ENCODE measurements around the gene ZC3H12A.

Gene ZC3H12A

DNA sequence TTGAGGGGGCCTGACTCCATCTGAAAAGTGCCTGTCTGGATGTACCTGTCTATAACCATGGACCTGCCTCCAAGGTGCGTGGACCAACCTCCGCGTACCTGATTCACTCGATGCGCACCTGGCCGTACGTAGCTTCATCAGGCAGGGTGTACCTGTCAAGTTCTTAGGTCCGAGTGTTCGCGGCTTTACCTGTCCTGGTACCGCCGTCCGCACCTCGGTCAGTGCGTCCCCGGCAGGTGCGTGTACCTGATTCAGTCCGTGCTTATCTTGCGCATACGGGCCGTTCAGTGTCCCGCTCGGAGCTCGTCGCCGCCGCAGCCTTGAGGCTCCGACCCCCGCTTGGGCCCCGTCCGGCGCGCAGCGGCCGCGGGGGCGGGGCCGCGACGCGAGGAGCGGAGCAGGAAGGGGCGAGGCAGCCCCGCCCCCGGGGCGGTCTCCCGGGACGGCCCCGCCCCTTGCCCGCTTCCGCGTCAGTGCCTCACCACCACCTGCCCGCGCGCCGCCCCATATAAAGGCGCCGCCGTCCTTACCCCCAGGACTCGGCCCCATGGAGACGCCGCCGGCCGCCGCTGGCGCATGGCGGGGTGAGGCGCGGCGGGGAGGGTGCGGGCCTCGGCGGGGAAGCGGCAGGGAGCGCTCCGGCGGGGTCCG is at the start of gene ZC3H12A:
ZC3H12A (plus strand) TSS at position 535 of the 651 bp plus-strand sequence. CDS start 917 bp downstream, outside the sequence.
- peak; percentile 84 for DNase-seq (ENCODE audit: low spot score)

DNA sequence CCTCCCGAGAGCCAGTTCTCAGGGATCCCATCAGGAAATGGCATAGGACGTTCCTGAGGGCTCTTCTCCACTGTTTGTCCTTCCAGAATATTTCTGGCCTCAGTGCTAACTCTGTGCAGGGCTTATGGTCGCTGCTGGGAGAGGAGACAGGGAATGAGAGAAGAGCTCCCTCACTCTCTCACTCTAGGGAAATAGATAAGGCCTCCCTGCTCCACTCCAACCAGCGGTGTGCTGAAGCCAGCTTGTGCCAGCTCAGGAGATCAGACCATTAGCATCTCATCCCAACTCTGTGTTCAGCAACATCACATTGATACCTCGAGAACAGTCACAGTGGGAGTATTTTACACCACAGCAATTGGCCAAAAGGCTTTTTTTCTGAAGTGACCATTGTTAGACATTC is 49.2 kb upstream of the ZC3H12A start:
- DNase-seq (ENCODE audit: low spot score) = no peak

DNA sequence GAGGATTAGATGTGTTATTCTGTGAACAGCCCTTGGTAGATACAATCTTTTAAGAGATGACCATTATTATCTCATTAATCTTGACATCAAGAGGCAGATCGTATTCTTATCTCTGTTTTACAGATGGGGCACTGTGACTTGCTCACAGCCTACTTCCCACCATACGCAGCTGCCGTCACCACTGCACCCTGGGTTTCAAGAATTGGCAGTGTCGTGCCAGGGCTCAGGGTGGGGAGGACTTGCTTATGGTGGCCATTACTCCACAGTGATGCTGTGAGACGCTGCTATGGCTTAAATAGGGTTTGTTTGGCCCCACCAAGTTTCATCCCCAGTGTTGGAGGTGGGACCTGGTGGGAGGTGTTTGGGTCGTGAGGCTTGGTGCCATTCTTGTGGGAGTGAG is 45.4 kb upstream of the ZC3H12A start:
- DNase-seq (ENCODE audit: low spot score) = no peak

DNA sequence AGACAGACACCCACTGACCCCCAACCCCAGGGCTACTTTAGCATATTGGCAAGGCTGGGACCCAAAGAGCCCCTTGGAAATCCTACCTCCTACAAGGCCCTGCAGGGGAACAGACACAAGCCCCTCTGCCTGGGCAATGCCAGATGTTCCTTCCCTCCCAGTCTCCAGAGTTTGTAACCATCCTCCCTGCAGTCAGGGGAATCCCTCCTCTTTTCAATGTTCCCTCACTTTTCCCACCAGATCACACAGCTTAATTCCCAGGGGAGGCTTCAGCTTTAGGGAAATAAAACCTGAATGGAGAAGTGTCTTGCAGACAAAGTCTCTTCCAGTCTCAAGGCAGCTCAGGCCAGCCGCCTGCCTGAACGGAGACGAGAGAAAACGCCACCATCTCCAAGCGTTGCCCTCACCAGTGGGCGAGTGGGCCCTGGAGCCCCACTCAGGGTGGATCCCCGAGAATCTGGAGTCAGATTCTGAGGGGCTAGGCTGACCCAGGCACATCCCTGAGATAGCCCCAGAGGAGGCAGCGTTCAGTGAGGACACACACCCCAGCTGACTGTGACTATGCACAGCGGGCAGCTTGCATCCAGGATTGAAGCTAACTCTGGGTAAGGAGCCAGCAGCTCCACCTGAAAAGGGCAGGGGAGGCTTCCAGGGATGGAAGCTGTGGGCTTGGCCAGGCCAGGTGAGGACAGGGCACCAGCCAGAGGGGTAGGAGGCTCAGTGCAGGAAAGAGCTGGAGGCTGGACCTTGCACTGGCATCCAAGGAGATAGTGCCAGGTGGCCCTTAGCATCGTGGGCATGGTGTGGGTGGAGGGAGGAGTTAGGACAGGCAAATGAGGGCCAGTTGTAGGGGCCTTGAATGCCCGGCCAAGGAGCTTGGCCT is 44.0 kb upstream of the ZC3H12A start:
- no peak for DNase-seq (ENCODE audit: low spot score)

DNA sequence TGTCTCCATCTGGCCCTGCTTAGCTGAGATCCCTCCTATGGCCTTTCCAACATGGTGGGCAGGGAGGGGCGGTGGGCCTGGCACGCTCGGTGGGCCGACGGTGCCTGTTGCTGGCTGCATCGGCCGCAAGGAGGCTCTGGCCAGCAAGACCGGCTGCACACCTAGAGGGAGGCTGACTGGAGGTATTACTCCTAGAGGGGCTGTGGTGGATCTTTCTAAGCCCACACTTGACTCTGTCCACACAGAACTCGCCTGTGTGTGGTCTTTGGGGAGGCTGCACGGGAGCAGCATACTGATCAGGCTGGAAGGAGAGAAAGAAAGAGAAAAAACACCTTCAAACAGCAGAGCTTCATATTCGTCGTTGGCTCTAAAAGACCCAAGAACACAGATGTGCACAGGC is 41.7 kb upstream of the ZC3H12A start:
- DNase-seq (ENCODE audit: low spot score) = no peak

DNA sequence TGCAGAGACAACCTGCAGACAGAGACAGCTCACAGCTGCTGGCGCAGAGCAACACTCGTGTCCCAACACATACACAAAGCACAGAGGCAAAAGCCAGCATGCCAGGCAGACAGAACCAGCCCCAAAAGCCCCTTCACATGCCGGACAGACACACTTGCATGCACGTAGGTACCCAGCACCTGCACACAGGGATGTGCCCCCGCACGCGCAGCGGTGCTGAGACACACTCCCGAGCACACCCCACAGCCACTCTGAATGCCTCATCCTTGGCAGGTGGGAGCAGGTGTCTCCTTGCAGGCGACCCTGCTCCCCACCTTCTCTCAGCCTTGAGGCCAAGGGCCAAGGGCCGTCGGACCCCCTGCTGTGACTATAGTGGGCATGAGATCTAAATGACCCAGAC is 41.2 kb upstream of the ZC3H12A start:
- DNase-seq (ENCODE audit: low spot score) = no peak

DNA sequence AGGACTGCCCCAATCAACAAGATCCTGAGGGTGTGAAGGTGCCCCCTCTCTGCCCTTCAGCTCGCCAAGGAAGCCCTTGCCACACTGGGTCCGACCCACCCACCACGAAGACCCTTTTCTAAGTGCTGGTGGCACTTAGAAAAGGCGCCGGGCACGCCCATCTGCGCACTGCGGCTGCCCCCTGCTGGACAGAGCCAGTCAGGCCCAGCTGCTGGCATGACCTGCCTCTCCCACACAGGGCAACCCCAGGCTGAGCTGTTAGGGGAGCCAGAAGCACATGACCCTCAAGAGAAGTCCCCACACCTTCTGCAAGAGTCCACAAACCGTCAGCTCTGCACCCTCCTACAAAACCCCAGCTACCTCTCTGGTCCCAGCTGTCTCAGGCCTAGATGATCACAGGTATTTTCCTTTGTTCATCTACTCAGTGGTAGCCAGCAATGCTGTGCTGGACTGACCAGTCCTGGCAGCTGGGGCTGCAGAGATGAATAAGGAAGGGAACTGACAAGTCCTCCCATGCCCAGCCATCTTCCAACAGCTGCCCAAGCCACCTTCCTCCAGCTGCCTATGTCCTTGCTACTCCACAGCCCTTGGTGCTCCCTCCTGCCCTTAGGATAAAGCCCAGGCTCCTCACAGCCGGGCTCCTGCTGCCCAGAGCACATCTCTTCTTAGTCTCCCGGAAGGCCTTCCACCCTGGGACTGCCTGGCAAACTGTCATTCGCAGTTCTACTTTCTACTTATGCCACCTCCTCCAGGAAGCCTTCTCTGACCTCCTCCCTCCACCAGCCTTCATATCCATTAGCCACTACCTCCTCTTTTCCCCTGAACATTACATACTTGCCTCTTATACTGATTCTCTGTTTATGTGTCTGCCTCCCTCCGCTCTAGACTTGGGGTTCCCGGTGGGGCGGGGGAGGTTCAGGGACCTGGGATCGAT is 39.8 kb upstream of the ZC3H12A start:
- peak; percentile 75 for DNase-seq (ENCODE audit: low spot score)

DNA sequence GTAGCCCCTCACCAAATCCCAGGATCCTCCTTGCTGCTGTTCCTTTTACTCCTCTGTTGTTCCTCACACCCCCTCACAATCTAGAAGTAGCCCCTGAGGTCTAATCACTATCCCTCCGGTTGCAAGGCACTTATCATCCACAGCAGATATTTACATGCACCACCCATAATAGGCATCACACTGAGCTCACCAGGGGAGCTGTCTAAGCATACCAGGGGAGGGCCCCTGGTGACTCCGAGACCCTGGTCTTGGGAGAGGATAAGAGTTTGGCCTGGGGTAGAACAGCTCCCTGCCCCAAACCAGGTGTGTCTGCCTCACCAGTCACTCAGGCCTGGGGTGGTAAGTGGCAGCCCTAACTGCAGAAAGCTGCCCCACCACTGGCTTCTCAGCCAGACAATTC is 37.3 kb upstream of the ZC3H12A start:
- no peak for DNase-seq (ENCODE audit: low spot score)

DNA sequence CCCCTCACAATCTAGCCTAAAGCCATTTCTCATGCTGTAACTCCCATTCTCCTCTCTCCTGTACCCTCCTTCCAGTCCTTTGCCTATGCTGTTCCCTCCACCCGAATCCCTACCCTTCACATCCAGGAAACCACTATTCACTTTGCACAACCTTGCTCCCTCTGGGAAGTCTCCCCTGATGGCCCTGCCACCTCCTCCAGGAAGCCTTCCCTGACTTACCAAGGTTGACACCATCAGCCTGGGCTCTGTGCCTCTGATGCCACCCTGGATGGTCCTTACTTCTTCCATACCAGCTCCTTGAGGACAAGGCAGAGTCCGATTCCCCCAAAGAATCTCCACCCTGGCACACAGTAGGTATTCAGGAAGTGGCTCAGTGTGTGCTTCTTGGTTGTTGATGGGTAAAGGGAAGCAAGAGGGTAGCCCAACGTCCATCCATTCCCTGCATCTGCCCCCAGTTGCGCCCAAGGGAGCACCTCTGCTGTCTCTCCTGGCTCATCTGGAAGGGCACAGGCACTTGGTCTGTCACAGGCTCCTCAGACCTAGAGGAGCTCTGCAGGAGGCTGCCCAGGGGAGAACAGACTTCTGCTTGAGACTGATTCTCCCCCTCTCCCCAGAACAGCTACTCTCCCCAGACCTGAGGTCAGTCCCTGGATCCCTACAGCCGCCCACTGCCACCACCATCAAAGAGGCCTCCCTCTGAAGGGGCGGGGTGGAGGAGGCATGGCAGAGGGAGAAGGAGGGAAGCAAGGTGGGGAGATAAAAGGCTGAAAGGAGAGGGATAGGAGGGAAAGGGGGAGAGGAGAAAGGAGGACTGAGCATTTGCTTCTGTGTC is 36.1 kb upstream of the ZC3H12A start:
- no peak for DNase-seq (ENCODE audit: low spot score)

DNA sequence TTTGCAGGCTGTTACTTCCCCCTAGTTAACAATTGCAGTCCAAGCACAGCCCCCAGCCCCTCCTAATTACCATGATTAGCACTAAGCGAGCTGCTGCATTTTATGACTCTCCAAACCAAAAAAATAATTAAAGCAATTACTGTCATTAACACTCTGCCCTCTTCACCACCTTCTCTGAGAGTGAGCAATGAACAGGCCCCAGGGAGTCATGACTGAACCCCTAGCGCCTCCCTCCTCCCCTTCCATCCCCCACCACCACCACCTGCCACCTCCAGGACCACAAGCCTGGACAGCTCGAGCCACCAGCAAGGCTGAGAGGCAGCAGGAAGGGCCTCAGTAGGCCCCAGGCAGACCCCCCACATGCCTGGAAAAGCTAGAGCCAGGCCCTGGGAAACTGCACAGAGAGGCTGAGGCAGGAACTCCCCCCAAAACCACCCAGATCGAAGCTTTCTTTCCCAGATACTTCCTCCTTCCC is 35.5 kb upstream of the ZC3H12A start:
- no peak for DNase-seq (ENCODE audit: low spot score)

DNA sequence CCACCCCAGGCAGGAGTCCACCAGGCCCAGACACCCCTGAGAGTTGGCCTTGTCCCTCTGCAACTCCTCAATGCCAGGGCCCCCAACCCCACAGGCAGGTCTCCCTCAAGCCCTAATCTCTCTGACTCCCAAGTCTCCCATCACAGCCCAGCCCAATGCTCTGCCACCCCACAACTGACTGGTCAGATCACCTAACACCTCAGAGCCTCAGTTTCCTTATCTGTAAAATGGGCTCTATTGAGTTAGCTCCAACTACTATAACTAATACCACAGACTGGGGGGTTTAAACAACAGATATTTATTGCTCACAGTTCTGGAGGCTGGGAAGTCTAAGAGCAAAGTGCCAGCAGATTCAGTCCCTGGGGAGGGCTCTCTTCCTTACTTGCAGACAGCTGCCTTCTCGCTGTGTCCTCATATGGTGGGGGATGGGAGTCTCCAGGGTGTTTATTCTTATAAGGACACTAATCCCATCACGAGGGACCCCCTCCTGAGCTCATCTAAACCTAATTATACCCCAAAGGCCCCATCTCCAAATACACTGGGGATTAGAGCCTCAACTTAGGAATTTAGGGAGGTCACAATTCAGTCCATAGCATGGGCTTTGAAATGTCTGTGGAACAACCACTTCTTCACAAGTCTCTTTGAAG is 34.9 kb upstream of the ZC3H12A start:
- DNase-seq (ENCODE audit: low spot score) = no peak

DNA sequence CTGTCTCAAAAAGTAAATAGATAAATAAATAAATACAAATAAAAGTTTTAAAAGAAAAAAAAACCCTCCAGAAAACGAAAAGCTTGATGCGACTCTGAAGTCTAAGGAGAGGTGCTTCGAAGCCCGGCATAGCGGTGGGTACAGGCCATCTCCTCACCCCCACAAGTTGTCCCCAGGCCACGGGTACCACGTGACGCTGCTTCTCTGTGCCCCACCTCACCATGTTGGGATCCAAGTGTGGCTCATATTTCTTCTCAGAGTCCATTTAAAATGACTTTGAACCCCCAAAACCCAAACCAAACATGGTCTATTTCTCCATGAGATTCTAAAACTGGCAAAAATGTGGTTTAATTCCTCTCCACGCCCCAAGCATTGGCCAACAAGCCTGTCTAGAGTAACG is 32.9 kb upstream of the ZC3H12A start:
- DNase-seq (ENCODE audit: low spot score) = no peak

DNA sequence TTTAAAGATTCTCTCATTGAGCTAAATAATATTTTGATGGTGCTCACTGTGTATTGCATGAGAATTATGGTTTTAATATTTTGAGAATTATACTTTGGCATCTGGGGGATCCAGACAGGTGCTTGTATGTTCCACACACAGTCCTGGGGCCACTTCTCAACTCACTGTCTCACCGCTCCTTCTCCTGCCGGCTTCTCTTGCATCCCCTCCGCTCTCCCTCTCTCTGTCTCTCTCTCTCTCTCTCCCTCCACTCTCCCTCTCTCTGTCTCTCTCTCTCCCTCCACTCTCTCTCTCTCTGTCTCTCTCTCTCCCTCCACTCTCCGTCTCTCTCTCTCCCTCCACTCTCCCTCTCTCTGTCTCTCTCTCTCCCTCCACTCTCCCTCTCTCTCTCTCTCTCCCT is 32.2 kb upstream of the ZC3H12A start:
- DNase-seq (ENCODE audit: low spot score) = no peak

DNA sequence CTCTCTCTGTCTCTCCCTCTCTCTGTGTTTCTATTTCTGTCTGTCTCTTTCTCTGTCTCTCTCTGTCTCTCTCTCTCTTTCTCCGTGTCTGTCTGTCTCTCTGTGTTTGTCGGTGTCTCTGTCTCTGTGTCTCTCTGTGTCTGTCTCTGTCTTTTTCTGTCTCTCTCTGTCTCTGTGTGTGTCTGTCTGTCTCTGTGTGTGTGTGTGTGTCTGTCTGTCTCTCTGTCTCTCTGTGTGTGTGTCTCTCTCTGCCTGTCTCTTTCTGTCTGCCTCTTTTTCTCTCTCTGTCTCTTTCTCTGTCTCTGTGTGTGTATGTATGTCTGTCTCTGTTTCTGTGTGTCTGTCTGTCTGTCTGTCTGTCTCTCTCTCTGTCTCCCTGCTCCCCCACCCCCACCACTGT is 31.7 kb upstream of the ZC3H12A start:
- no peak for DNase-seq (ENCODE audit: low spot score)

DNA sequence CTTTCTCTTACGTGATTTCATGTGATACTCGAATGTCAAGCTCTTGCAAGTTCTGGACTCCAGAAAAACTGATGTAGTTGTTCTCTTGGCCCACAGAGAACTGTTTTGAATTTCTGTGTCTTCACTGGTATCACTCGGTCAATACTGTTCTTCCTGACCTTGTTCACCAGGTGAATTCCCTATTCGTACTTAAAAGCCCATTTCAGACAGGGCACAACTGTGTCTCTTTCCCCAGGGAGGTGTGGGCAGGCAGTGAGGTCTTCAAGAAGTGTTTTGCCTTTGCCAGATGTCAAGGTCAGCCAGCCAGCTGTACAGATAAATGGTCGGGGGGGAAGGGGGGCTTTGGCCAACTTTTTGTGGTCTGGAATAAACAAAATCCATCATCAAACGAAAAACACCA is 27.5 kb upstream of the ZC3H12A start:
- no peak for DNase-seq (ENCODE audit: low spot score)

DNA sequence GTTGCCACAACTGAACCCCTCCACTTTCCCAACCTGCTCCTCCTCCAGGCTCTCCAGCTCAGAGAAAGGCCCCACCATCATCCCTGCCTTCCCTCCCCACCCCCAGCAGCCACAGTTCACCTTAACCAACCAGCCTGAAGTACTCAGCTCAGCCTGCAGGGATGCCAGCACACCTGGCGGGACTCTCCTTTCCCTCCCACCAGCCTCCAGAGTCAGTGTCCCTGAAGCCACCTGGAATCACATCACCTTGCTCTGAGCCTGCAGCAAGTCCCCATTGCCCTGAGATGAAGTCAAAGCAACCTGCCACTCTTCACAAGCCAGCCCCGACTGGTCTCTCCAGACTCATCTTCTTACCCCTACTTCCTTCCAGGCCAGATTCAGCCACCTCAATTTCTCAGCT is 26.2 kb upstream of the ZC3H12A start:
- no peak for DNase-seq (ENCODE audit: low spot score)

DNA sequence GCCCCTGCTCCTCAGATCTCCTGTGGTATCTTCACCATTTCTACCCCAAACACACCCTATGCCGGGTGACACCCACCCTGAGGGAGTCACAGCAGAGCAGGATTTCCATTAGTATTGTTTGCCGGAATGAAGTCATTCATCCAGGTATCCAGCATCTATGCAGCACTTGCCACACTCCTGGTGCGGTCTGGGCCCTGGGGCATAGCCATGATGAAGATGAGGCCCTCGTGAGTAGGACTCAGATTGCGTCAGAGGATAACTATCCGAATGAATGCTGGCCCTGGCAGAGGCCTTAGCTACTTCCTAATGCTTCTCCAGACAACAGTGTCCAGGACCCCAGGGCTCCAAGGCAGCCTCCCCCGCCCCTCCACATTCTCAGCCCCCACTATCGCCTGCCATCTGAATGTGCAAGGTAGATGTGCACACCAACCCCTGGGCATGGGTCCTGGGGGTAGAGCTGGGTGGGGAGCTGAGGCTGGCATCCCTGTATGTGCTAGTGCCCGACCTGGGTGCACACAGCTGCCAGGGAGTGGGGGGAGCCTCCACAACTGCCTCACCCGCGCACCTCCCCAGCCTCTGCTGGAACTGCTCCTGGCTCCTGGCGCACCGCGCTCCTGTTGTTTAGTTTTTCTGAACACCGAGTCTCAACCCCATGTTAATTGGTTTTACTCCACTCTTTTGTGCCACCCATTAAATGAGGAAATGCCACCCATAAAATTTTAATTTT is 25.5 kb upstream of the ZC3H12A start:
- no peak for DNase-seq (ENCODE audit: low spot score)

DNA sequence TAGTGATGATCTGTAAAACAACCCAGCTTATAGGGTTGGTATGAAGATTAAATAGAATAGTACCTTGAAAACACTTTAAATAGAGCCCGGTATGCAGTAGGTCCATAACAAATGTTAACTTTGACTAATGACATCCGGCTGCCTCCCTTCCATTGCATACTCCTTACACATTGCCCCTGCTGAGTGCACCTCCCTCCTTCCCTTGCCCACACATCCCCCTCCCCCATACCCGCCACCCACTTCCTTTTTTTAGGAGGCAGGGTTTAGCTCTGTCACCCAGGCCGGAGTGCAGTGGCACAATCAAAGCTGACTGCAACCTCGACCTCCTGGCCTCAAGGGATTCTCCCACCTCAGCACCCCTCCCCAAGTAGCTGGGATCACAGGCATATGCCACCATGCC is 24.4 kb upstream of the ZC3H12A start:
- no peak for DNase-seq (ENCODE audit: low spot score)

DNA sequence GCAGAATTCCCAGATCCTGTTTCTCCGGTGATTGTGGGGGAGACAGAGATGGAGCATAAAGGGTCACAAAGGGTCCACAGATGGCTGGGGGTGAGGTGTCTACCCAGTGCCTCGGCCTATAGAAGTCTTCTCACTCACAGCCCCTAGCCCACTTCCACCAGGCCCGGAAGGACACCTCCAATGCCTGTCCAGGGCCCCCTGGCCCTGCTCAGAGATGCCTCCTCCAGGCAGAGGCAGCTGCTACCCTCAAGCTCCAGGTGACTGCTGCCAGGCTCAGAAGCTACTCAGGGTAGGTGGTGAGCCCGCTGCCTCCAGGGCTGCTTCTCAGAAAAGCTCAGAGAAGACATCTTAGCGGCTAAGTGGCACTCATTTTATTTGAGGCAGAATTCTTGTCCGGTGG is 22.0 kb upstream of the ZC3H12A start:
- no peak for DNase-seq (ENCODE audit: low spot score)

DNA sequence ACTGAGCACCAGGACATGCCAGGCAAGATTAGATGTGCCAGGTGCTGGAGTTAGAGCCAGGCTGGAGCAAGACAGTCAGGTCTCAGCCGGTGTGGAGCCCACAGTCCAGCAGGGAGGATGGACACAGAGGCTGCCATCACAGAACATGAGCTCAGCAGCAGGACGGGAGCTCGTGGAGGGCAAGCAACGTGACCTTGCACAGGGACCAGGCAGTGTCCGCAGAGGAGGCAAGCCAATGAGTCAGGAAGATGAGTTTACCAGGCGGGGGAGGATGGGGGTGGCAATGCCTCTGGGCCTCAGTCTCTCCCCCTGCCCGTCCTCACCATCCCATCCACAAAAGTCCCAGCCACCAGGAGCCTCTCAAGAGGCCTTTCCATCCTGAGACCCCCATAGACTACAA is 20.7 kb upstream of the ZC3H12A start:
- DNase-seq (ENCODE audit: low spot score) = no peak
